ENCODE measurements around the gene NEXN. TPM values are rescaled to one million over a fixed set of nuclear protein-coding genes. Genes with fewer than 3 reads are reported as not detected.

Gene NEXN
- total RNA-seq, 1 donor from 2014 or later = 26.4 TPM

GRCh38 chr1:77989744-77990143 lies 101.3 kb downstream of the NEXN start:
- no peaks in the 10 kb centered on the region for H3K9me3 ChIP-seq

GRCh38 chr1:77990629-77991204 lies 102.3 kb downstream of the NEXN start:
- no peaks in the 10 kb centered on the region for H3K27me3 ChIP-seq

More at GRCh38 chr1:77989744-77990143, 101.3 kb downstream of the NEXN start:
- H3K36me3 ChIP-seq = peaks cover 7% of the 10 kb centered on the region
- H3K4me1 ChIP-seq = no peaks in the 10 kb centered on the region
- ATAC-seq (no peak), DNase-seq (no peak)
- H3K27ac ChIP-seq = no peak overlapping the region
- no peak overlapping the region for H3K4me3 ChIP-seq
- intact Hi-C loops (cut with DNase I) = no loop called here
- TF ChIP-seq, protein P1, sequence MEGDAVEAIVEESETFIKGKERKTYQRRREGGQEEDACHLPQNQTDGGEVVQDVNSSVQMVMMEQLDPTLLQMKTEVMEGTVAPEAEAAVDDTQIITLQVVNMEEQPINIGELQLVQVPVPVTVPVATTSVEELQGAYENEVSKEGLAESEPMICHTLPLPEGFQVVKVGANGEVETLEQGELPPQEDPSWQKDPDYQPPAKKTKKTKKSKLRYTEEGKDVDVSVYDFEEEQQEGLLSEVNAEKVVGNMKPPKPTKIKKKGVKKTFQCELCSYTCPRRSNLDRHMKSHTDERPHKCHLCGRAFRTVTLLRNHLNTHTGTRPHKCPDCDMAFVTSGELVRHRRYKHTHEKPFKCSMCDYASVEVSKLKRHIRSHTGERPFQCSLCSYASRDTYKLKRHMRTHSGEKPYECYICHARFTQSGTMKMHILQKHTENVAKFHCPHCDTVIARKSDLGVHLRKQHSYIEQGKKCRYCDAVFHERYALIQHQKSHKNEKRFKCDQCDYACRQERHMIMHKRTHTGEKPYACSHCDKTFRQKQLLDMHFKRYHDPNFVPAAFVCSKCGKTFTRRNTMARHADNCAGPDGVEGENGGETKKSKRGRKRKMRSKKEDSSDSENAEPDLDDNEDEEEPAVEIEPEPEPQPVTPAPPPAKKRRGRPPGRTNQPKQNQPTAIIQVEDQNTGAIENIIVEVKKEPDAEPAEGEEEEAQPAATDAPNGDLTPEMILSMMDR (IDR thresholded peaks at IDR 0.05) = no peak
- H3K27me3 ChIP-seq = no peaks in the 10 kb centered on the region

DNA sequence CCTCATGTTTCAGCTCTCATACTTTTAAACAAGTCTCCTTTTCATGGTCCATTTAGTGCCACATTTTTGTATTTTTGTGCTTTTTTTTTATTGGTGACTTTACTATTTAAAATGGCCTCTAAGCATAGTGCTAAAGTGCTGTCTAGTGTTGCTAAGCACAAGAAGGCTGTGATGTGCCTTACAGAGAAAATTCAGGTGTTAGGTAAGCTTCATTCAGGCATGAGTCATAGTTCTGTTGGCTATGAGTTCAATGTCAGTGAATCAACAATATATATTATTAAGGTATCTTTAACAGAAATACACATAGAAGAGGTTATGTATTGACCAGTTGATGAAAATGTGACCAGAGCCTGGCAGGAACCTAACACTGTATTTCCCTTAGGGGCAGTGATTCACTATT lies 103.2 kb downstream of the NEXN start:
- Histone ChIP-seq H3K9me3 (no peaks in the 10 kb centered on the region), H3K27me3 (no peaks in the 10 kb centered on the region), H3K27ac (no peak overlapping the region), H3K36me3 (peaks cover 7% of the 10 kb centered on the region), H3K4me1 (no peaks in the 10 kb centered on the region), H3K4me3 (no peak overlapping the region)
- ATAC-seq (no peak), DNase-seq (no peak)
- intact Hi-C loops (cut with DNase I) = no loop called here
- TF ChIP-seq, protein P1 (IDR thresholded peaks at IDR 0.05) = no peak

More at GRCh38 chr1:77990629-77991204, 102.3 kb downstream of the NEXN start:
- ATAC-seq (no peak), DNase-seq (no peak)
- Histone ChIP-seq H3K27ac (no peak overlapping the region), H3K4me3 (no peak overlapping the region), H3K9me3 (no peaks in the 10 kb centered on the region), H3K4me1 (no peaks in the 10 kb centered on the region), H3K36me3 (peaks cover 7% of the 10 kb centered on the region)
- intact Hi-C loops (cut with DNase I) = no loop called here
- TF ChIP-seq, protein P1 (IDR thresholded peaks at IDR 0.05) = no peak

Other genes starting within 250 kb of the NEXN start
- gene ZZZ3, start 206.0 kb upstream of the NEXN start, total RNA-seq = 39.3 TPM
- gene USP33, start 128.8 kb upstream of the NEXN start, total RNA-seq = 63.6 TPM
- gene MIGA1, start 109.0 kb upstream of the NEXN start, total RNA-seq = 17.3 TPM
- gene FUBP1, start 90.4 kb downstream of the NEXN start, total RNA-seq = 88.8 TPM
- 35.8 TPM for gene DNAJB4, start 116.3 kb downstream of the NEXN start, total RNA-seq
- gene GIPC2, start 157.3 kb downstream of the NEXN start, total RNA-seq = 4.1 TPM